Suprapubic skin (tissue), 4 donors: ENCODE measurements around the gene HPSE2.

Source experiments
- CTCF ChIP-seq, 2 donors: fragments of 200-600 bp in 1 of 2; fragments of 450-650 bp in 1 of 2; sonication (generic) in 1 of 2; IDR thresholded peaks; one replicate each; pipeline ENCODE4 v1.5.1; 2016 to 2019; ENCODE audit warnings: antibody characterized with exemption in 2 of 2, mild to moderate bottlenecking in 1 of 2, moderate library complexity in 1 of 2
- EP300 ChIP-seq: sonication (generic); formaldehyde crosslinking; IDR thresholded peaks from one replicate; pipeline ENCODE4 v1.6.1; 2017; ENCODE audit warnings: antibody characterized with exemption
- POLR2AphosphoS5 ChIP-seq, 3 donors: sonication (generic); formaldehyde crosslinking; IDR thresholded peaks; one replicate each; pipeline ENCODE4 v1.6.1; 2017; ENCODE audit warnings: antibody characterized with exemption in 3 of 3

- TF ChIP-seq CTCF (IDR thresholded peaks at IDR 0.05), result no peak
- TF ChIP-seq POLR2AphosphoS5 (IDR thresholded peaks at IDR 0.05), result no peak
- TF ChIP-seq EP300, result no peak
Measured at GRCh38 chr10:98886686-98887085, 349.0 kb downstream of the HPSE2 start.
